Measurements from ENCODE around the gene ARFGEF3.

Gene ARFGEF3

DNA sequence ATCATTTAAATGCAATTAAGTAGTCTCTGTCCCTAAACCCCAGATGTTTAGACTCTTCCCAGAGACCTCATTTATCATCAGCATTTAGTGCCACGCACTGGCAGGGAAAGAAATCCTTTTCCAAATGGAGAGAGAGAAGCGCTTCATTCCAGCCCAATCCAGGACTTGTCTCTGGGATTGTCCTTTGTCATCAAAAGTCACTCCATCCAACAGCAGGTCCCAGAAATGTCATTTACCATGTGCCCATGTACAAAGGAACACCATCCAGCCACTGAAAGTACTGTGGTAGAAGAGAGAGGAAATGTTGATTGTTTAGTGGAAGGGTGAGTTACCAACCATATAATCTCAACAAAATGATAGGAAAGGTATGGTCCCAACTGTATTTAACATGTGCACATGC lies 149.1 kb downstream of the ARFGEF3 start:
- TF ChIP-seq SIN3A (IDR thresholded peaks at IDR 0.05; ENCODE audit: borderline replicate concordance, insufficient read depth, low read length) = no peak

DNA sequence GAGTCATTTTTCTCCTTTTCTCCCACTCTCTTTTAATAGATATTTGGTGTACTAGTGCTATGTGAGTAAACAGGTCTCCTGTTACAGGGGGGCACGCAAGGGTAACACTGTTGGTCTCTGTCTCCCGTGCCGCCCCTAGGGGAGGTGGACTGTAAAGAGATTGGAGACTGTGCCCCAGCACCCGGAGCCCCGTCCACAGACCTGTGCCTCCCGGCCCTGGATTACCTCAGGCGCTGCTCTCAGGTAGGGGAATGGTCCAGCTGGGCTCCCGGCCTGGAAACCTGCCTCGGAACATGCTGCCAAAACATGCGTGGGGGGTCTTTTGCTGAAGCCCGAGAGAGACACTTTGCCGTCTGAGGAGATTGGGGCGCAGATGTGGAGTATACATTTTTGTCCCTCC lies 149.5 kb downstream of the ARFGEF3 start:
- TF ChIP-seq POLR2AphosphoS5 (IDR thresholded peaks at IDR 0.05; ENCODE audit: low read depth, low read length) = no peak
- no peak for TF ChIP-seq SIN3A (IDR thresholded peaks at IDR 0.05; ENCODE audit: borderline replicate concordance, insufficient read depth, low read length)

DNA sequence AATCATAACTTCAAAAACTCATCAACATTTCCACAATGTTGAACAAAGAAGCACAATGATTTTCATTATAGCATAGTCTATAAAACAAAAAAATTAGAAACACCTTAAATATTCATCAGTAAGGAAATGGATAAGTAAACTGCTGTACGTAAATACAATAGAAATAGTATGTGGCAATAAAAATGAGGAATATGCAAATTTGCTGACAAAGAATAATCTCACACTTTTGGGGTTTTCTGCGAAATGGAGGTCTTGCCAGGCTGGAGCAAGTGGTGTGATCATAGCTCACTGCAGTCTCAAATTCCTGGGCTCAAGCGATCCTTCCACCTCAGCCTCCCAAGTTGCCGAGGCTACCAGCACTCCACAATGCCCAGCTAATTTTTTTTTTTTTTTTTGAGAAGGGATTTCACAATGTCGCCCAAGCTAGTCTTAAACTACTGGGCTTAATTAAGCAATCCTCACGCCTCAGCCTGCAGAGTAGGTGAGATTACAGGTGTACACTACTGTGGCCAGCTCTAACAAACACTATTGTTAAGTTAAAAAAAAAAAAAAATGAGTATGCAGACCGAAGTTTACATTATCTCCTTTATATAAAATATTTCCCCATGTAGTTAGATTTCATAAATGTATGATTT lies 157.1 kb downstream of the ARFGEF3 start:
- TF ChIP-seq SIN3A (IDR thresholded peaks at IDR 0.05; ENCODE audit: borderline replicate concordance, insufficient read depth, low read length) = no peak
- TF ChIP-seq, protein P1, sequence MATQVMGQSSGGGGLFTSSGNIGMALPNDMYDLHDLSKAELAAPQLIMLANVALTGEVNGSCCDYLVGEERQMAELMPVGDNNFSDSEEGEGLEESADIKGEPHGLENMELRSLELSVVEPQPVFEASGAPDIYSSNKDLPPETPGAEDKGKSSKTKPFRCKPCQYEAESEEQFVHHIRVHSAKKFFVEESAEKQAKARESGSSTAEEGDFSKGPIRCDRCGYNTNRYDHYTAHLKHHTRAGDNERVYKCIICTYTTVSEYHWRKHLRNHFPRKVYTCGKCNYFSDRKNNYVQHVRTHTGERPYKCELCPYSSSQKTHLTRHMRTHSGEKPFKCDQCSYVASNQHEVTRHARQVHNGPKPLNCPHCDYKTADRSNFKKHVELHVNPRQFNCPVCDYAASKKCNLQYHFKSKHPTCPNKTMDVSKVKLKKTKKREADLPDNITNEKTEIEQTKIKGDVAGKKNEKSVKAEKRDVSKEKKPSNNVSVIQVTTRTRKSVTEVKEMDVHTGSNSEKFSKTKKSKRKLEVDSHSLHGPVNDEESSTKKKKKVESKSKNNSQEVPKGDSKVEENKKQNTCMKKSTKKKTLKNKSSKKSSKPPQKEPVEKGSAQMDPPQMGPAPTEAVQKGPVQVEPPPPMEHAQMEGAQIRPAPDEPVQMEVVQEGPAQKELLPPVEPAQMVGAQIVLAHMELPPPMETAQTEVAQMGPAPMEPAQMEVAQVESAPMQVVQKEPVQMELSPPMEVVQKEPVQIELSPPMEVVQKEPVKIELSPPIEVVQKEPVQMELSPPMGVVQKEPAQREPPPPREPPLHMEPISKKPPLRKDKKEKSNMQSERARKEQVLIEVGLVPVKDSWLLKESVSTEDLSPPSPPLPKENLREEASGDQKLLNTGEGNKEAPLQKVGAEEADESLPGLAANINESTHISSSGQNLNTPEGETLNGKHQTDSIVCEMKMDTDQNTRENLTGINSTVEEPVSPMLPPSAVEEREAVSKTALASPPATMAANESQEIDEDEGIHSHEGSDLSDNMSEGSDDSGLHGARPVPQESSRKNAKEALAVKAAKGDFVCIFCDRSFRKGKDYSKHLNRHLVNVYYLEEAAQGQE (IDR thresholded peaks at IDR 0.05; ENCODE audit: insufficient read depth in 1 of 2, low read depth in 2 of 2, low read length in 2 of 2) = no peak
- no peak for TF ChIP-seq FOXP2 (optimal IDR thresholded peaks at IDR 0.05; ENCODE audit: borderline replicate concordance, extremely low read depth, extremely low read length, insufficient read depth)
- TF ChIP-seq TAF1 (IDR thresholded peaks at IDR 0.05; ENCODE audit: borderline replicate concordance, insufficient read depth, low read length) = no peak
- TF ChIP-seq POLR2AphosphoS5 (IDR thresholded peaks at IDR 0.05; ENCODE audit: low read depth, low read length) = no peak

DNA sequence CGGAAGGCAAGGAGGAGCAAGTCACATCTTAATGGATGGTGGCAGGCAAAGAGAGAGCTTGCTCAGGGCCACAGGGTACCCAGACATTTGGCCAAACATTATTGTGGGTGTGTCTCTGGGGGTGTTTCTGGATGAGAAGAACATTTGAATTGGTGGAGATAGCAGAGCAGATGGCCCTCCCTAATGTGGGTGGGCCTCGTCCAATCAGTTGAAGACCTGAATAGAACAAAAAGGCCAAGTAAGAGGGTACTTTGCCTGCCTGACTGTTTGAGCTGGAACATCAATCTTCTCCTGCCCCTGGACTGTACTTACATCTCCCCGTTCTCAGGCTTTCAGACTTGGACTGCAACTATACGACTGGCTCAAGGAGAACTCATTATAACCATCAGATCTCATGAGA lies 160.2 kb downstream of the ARFGEF3 start:
- no peak for TF ChIP-seq FOXP2 (optimal IDR thresholded peaks at IDR 0.05; ENCODE audit: borderline replicate concordance, extremely low read depth, extremely low read length, insufficient read depth)
- no peak for TF ChIP-seq SIN3A (IDR thresholded peaks at IDR 0.05; ENCODE audit: borderline replicate concordance, insufficient read depth, low read length)
- no peak for TF ChIP-seq POLR2AphosphoS5 (IDR thresholded peaks at IDR 0.05; ENCODE audit: low read depth, low read length)

DNA sequence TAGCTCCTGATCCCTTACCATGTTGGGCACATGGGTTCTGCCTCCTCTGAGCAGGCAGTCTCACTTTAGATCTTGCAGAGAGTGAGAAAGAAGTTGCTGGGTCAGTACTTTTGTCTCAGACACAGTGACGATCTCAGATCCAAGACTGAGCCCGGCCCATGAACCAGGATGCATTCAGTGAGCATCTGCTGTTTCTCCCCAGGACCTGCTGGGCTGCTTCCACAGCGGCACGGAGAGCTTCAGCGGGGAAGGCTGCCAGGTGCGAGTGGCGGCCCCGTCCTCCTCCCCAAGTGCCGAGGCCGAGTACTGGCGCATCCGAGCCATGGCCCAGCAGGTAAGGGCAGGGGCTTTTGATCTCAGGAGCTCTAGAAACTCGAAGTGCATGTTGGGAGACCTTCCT lies 162.1 kb downstream of the ARFGEF3 start:
- TF ChIP-seq FOXP2 (optimal IDR thresholded peaks at IDR 0.05; ENCODE audit: borderline replicate concordance, extremely low read depth, extremely low read length, insufficient read depth) = no peak

DNA sequence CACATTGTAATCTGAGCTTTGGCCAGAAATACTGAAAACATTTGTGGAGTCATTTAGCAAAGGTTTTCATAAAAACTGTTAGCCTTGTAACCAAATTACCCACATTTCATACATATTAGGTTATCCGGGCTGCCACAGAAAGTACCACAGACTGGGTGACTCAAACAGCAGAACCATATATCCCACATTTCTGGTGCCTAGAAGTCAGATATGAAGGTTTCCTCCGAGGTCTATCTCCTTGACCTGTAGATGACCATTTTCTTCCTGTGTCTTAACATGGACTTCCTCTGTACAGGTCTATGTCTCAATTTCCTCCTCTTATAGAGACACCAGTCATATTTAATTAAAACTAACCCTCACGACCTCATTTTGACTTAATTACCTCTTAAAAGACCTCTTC lies 166.5 kb downstream of the ARFGEF3 start:
- TF ChIP-seq SIN3A (IDR thresholded peaks at IDR 0.05; ENCODE audit: borderline replicate concordance, insufficient read depth, low read length) = no peak
- TF ChIP-seq, protein P1 (IDR thresholded peaks at IDR 0.05; ENCODE audit: insufficient read depth in 1 of 2, low read depth in 2 of 2, low read length in 2 of 2) = no peak
- no peak for TF ChIP-seq POLR2AphosphoS5 (IDR thresholded peaks at IDR 0.05; ENCODE audit: low read depth, low read length)
- TF ChIP-seq TAF1 (IDR thresholded peaks at IDR 0.05; ENCODE audit: borderline replicate concordance, insufficient read depth, low read length) = no peak
- no peak for TF ChIP-seq FOXP2 (optimal IDR thresholded peaks at IDR 0.05; ENCODE audit: borderline replicate concordance, extremely low read depth, extremely low read length, insufficient read depth)

DNA sequence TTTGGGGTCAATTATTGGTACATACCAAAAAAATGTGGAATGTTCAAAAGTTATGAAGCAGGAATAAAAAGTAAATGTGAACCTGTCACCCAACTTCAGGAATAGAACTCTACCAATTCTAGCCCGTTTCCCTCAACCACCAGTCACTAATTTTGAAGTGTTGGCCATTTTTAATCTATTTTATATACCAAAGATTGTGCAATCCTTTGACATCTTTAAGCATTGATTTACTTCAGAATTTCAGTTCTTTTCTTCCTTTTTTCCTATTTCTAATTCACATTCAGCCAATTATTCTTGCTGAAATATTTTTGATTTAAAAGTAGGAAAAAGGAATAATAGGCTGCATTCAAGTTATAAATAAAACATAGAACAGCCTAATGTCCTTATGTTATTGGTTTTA lies 169.0 kb downstream of the ARFGEF3 start:
- TF ChIP-seq FOXP2 (optimal IDR thresholded peaks at IDR 0.05; ENCODE audit: borderline replicate concordance, extremely low read depth, extremely low read length, insufficient read depth) (no peak), TAF1 (IDR thresholded peaks at IDR 0.05; ENCODE audit: borderline replicate concordance, insufficient read depth, low read length) (no peak), SIN3A (IDR thresholded peaks at IDR 0.05; ENCODE audit: borderline replicate concordance, insufficient read depth, low read length) (no peak), POLR2AphosphoS5 (IDR thresholded peaks at IDR 0.05; ENCODE audit: low read depth, low read length) (no peak)
- TF ChIP-seq, protein P1 (IDR thresholded peaks at IDR 0.05; ENCODE audit: insufficient read depth in 1 of 2, low read depth in 2 of 2, low read length in 2 of 2) = no peak
